Osteocyte (in vitro differentiated cells): ENCODE results near the gene SLC25A19. TPM values are rescaled to one million over a fixed set of nuclear protein-coding genes. Genes with fewer than 3 reads are reported as not detected.

Source experiments
- DNase-seq: peaks from one replicate; pipeline ENCODE4 v3.0.0; 2021; ENCODE audit warnings: mixed read lengths; ENCODE audit not compliant: unreplicated experiment; ENCODE audit errors: extremely low spot score
- H3K27ac Mint-ChIP-seq: one replicate; pipeline ENCODE4 v1.8.0; 2021; ENCODE audit warnings: mild to moderate bottlenecking, mixed read lengths; ENCODE audit not compliant: unreplicated experiment
- H3K27me3 Mint-ChIP-seq: one replicate; pipeline ENCODE4 v1.8.0; 2021; ENCODE audit warnings: mixed read lengths; ENCODE audit not compliant: unreplicated experiment
- H3K36me3 Mint-ChIP-seq: one replicate; pipeline ENCODE4 v1.8.0; 2021; ENCODE audit warnings: mixed read lengths; ENCODE audit not compliant: unreplicated experiment
- H3K4me1 Mint-ChIP-seq: one replicate; pipeline ENCODE4 v1.8.0; 2021; ENCODE audit warnings: mixed read lengths; ENCODE audit not compliant: unreplicated experiment
- H3K4me3 Mint-ChIP-seq: one replicate; pipeline ENCODE4 v1.8.0; 2021; ENCODE audit warnings: mild to moderate bottlenecking, moderate library complexity, mixed read lengths; ENCODE audit not compliant: unreplicated experiment
- H3K9me3 Mint-ChIP-seq: one replicate; pipeline ENCODE4 v1.8.0; 2021; ENCODE audit warnings: mixed read lengths; ENCODE audit not compliant: unreplicated experiment
- CTCF ChIP-seq: fragments of 200-600 bp; sonication (generic); IDR thresholded peaks from 2 replicates; pipeline ENCODE4 v1.5.0; 2021; ENCODE audit warnings: antibody characterized with exemption, mild to moderate bottlenecking, moderate library complexity
- total RNA-seq: library from RNA; stranded (reverse); gene quantifications from 2 replicates; pipeline ENCODE4 v1.2.1, GENCODE V29; 2021

The SLC25A19 gene
- total RNA-seq, 1 donor from 2014 or later, result 8.6 TPM

GRCh38 chr17:75315541-75316243 lies 26.5 kb upstream of the SLC25A19 start:
- peaks cover 13% of the 10 kb centered on the region for H3K36me3 Mint-ChIP-seq
- no peaks in the 10 kb centered on the region for H3K9me3 Mint-ChIP-seq
- no peak for DNase-seq
- peak overlapping the region; percentile 34 for H3K27ac Mint-ChIP-seq
- H3K4me3 Mint-ChIP-seq, result no peak overlapping the region
- H3K4me1 Mint-ChIP-seq, result no peaks in the 10 kb centered on the region
- H3K27me3 Mint-ChIP-seq, result no peaks in the 10 kb centered on the region
- TF ChIP-seq CTCF, result no peak

- no peak for TF ChIP-seq CTCF
- H3K4me3 Mint-ChIP-seq, result no peak overlapping the region
Measured at GRCh38 chr17:75313941-75314551, 24.8 kb upstream of the SLC25A19 start.

GRCh38 chr17:75308732-75309629 lies 19.7 kb upstream of the SLC25A19 start:
- Mint-ChIP-seq H3K9me3 (no peaks in the 10 kb centered on the region), H3K27me3 (no peaks in the 10 kb centered on the region), H3K27ac (no peak overlapping the region), H3K4me1 (peaks cover 5% of the 10 kb centered on the region), H3K4me3 (no peak overlapping the region), H3K36me3 (no peaks in the 10 kb centered on the region)
- no peak for DNase-seq
- no peak for TF ChIP-seq CTCF

More at GRCh38 chr17:75313941-75314551, 24.8 kb upstream of the SLC25A19 start:
- DNase-seq, result no peak
- Mint-ChIP-seq H3K27me3 (no peaks in the 10 kb centered on the region), H3K36me3 (peaks cover 4% of the 10 kb centered on the region), H3K27ac (no peak overlapping the region), H3K9me3 (no peaks in the 10 kb centered on the region), H3K4me1 (peaks cover 5% of the 10 kb centered on the region)

GRCh38 chr17:75307957-75308731 lies 18.9 kb upstream of the SLC25A19 start:
- no peaks in the 10 kb centered on the region for H3K9me3 Mint-ChIP-seq
- no peak for DNase-seq
- TF ChIP-seq CTCF, result no peak
- H3K4me1 Mint-ChIP-seq, result peaks cover 5% of the 10 kb centered on the region
- no peaks in the 10 kb centered on the region for H3K36me3 Mint-ChIP-seq
- no peak overlapping the region for H3K4me3 Mint-ChIP-seq
- H3K27ac Mint-ChIP-seq, result no peak overlapping the region
- H3K27me3 Mint-ChIP-seq, result no peaks in the 10 kb centered on the region
